HEK293 (cell line): ENCODE results near the gene TRIM6.

Experiments
- CTCF ChIP-seq: fragments of 450-650 bp; formaldehyde crosslinking; IDR thresholded peaks from 2 replicates; pipeline ENCODE4 v1.5.1; 2016; ENCODE audit warnings: missing biosample characterization, missing genetic modification characterization
- HOXA7 ChIP-seq: sonication (generic); formaldehyde crosslinking; IDR thresholded peaks from 2 replicates; pipeline ENCODE4 v1.8.1; 2022; ENCODE audit warnings: missing genetic modification reagents, borderline replicate concordance
- RBAK ChIP-seq: fragments of 450-650 bp; formaldehyde crosslinking; IDR thresholded peaks from 2 replicates; pipeline ENCODE4 v1.5.1; 2016; ENCODE audit warnings: missing biosample characterization, missing genetic modification characterization
- YY1 ChIP-seq: fragments of 450-650 bp; formaldehyde crosslinking; IDR thresholded peaks from 2 replicates; pipeline ENCODE4 v1.5.1; 2018; ENCODE audit warnings: missing biosample characterization, missing genetic modification characterization
- ZNF274 ChIP-seq, 2 experiments: fragments of 200-500 bp in 1 of 2; fragments of 450-650 bp in 1 of 2; sonication (Bioruptor generic) in 1 of 2; formaldehyde crosslinking in 1 of 2; IDR thresholded peaks; 2 replicates each; pipeline versions ENCODE4 v1.5.1 to v1.6.1; 2014 to 2016; ENCODE audit warnings: borderline replicate concordance in 1 of 2, inconsistent platforms in 1 of 2, low read length in 1 of 2, missing biosample characterization in 1 of 2, missing genetic modification characterization in 1 of 2
- ZNF416 ChIP-seq: fragments of 450-650 bp; formaldehyde crosslinking; IDR thresholded peaks from 2 replicates; pipeline ENCODE4 v1.5.1; 2016; ENCODE audit warnings: missing biosample characterization, missing genetic modification characterization
- ZNF558 ChIP-seq: fragments of 450-650 bp; formaldehyde crosslinking; IDR thresholded peaks from 2 replicates; pipeline ENCODE4 v1.5.1; 2016; ENCODE audit warnings: missing biosample characterization, missing genetic modification characterization
- TF ChIP-seq, protein P1 (sequence below): fragments of 450-650 bp; formaldehyde crosslinking; IDR thresholded peaks from 2 replicates; pipeline ENCODE4 v1.5.1; 2017; ENCODE audit warnings: missing biosample characterization, missing genetic modification characterization

DNA sequence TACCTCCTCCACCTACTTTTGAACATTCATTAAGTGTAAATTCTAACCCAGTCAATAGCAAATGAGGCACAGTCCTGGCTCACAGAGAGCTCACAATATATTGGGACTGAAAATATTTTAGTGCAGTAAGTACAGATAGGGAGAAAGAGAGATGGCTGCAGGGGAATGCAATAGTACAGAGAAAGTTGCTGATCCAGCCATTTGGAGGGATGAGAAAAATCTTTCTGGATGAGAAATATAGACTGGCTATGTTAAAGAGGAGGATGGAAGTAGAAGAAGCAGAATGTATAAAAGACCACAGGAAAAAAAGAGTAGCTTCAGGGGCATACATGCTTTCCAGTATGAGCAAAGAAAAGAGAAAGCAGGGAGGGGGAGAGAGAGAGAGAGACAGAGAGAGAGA, 19.3 kb upstream of the TRIM6 start:
- no peak for TF ChIP-seq CTCF (tag by site-specific recombination)
- no peak for TF ChIP-seq ZNF558 (tag by site-specific recombination)
- TF ChIP-seq RBAK (tag by site-specific recombination): no peak
- no peak for TF ChIP-seq ZNF274 (IDR thresholded peaks at IDR 0.05; ENCODE audit: low read length)
- TF ChIP-seq ZNF274 (tag by site-specific recombination; IDR thresholded peaks at IDR 0.05; ENCODE audit: borderline replicate concordance): no peak
- no peak for TF ChIP-seq HOXA7 (CRISPR knock-in tag)
- TF ChIP-seq ZNF416 (tag by site-specific recombination): no peak
- TF ChIP-seq YY1 (tag by site-specific recombination): no peak
- TF ChIP-seq, protein P1, sequence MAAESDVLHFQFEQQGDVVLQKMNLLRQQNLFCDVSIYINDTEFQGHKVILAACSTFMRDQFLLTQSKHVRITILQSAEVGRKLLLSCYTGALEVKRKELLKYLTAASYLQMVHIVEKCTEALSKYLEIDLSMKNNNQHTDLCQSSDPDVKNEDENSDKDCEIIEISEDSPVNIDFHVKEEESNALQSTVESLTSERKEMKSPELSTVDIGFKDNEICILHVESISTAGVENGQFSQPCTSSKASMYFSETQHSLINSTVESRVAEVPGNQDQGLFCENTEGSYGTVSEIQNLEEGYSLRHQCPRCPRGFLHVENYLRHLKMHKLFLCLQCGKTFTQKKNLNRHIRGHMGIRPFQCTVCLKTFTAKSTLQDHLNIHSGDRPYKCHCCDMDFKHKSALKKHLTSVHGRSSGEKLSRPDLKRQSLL: no peak
